Right hindlimb (tissue), 1 donor: ENCODE data around the gene EDN1.
"Not testable (repeated sequence)": the region's sequence is repeated elsewhere in the genome, so short reads cannot be mapped to it uniquely, and the experiment has no call there.

Experiments used
- DNase-seq: peaks from one replicate; pipeline ENCODE4 v3.0.0-alpha.2; 2018

Gene EDN1

GRCh38 chr6:12295558-12296254, 5.5 kb downstream of the EDN1 start:
- DNase-seq, result no peak

- no peak for DNase-seq
Measured at GRCh38 chr6:12296255-12296573, 6.1 kb downstream of the EDN1 start.

GRCh38 chr6:12296604-12297003, 6.4 kb downstream of the EDN1 start:
- DNase-seq, result no peak

DNA sequence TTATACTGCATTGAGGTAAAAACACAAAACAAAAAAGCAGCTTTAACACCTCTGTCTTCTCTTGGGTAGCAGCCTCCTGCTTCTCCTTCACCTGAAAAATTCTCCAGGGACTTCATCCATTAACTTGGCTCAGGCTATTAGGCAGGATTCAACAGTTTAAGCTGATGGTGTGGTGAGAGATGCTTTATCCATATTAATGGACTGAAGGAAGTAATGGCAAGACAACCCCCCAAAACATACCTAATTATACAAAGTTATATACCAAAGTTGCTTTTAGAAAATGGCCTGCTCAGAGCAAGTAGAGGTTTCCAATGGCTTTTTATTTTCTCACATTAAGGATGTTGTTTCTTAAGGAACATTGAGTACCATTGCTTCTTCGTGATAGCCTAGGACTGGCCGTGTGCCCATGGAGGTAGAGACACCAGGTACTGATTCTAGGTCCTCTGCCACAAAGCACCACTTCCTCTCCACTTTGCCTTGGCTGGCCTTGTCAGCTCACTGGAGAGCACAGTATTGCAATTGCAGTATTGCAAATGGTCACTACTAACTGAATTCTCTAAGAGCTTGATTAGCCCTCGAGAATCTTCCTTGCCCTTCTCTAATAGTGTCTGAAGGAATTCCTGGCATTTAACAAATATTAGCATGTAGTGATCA, 7.3 kb downstream of the EDN1 start:
- no peak for DNase-seq

DNA sequence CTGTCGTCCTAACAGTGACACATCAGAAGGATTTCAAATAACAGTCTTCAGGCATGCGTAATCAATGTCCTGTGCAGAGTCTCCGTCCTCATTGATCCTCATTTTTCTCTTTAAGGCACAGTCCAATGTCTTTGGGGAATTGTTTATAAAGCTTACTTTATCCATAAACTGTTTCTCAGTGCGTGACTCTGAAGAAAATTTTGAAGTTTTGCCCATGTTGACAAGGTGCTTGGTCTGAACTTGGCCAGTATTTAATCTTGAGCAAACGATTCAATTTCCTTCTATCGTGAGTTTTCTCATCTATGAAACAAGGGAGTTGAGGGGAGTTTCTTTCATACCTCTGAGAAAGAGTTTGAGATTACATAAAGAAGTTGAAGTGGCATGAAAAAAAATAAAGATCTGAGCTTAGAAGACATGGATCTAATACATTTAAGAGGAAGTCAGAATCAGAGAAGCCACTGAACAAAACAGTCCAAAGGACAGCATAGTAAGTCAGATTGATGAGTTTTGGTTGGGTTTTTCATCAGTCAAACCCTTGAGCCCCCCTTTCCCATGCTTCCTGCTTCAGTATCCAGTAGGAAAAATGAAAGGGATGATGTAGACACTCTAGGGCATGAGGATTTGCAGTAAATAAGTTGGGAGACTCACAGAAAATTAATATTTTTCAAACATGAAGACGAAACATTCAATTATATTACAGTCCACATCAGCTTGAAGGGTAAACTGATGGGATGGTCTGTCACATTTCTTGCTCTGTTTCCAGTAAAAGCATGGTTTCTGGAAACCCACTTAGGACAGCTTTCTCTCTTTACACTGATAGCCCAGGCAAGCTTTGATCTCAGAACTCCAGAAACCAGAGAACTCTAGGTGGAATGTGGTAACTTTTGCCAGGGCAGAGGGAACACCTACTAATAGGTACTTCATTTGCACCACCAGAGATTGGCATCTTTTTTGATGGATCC, 8.1 kb downstream of the EDN1 start:
- no peak for DNase-seq

DNA sequence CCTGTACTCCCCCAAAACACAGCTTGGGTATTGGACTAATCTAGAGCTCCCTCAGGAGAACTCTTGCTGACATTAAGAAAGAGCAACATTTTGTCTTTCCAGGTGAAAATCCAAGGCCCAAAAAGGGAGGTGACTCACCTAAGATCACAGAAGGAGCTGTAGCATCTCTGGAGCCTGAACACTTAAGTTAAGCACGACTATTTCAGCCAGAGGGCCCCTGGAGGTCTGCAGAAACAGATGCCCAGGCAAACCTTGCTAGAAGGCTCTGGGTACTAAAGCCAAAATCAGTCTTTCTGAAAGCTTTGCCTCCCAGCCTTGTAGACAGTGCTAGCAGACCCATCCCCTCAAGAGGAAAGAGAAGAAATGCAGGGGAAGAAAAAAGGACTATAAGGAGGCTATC, 8.8 kb downstream of the EDN1 start:
- DNase-seq, result no peak

- DNase-seq, result no peak
Measured at GRCh38 chr6:12301018-12301417, 10.9 kb downstream of the EDN1 start.

- DNase-seq, result no peak
Measured at GRCh38 chr6:12304487-12304886, 14.3 kb downstream of the EDN1 start.

- DNase-seq, result no peak
Measured at GRCh38 chr6:12309070-12309469, 18.9 kb downstream of the EDN1 start.

DNA sequence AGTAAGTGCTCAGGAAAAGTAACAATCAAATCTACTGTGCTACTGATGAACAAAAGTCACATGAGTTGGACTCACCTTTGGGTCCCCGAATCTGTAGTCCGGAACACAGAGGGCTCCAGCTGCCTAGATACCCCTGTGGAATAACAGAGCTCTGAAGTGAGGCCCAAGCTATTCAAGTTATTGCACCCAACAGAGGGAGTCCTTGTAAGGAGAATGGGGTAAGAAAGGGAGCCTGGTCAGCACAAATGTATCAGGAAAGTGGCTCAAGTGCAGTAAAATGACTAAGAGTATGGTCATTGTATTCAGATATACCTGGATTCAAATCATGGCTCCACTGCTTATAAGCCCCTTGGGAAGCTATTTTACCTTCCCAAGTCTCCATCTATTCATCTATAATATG, 20.9 kb downstream of the EDN1 start:
- no peak for DNase-seq

- DNase-seq, result no peak
Measured at GRCh38 chr6:12312736-12313135, 22.6 kb downstream of the EDN1 start.

GRCh38 chr6:12313306-12313991, 23.3 kb downstream of the EDN1 start:
- no peak for DNase-seq

DNA sequence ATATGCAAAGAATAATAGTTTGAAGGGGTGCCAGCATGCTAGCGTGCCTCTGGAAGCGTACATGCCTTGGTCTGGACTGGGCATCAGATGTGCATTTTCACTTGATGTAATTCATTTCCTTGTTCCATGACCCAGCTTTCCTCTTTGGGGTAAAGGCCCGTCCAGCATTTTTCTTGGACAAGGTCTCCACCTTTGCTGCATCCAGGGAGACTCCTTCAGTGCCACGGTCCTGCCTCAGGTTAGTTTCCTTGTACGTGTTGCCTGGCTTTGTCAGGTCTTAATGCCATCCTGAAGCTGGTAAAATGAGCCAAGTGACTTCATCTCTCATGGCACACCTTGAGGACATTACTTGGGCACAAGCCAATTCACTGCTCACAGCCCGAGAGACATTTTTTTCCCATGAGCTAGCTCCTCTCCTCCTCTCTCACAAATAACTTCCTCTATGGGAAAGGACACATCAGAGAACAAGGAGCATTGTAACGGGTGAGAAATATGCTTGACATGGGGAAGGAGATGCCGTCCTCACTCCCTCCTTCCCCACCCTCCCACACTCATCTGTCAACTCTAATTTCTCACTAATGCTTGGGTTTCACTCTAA, 23.9 kb downstream of the EDN1 start:
- DNase-seq, result no peak

DNA sequence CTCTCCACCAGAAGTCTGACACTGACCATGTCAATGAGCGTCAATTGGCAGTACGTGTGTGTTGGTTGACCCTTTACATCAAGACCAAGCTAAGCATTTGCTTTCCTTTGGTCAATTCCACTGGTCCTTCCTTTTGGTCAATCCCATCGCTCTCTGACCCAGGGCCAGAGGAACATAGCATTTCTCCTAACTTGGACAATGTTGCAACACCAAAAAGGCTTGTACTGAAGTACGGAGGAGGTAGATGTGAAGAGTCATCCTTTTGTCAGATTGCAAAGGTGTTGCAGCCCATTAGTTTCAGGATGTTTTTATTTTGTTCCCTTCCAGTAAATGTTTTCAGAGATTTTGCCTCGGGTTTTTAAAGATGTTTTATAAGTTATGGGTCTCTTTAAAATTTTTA, 24.6 kb downstream of the EDN1 start:
- DNase-seq, result no peak

GRCh38 chr6:12315292-12316081, 25.3 kb downstream of the EDN1 start:
- DNase-seq, result no peak

- DNase-seq, result no peak
Measured at GRCh38 chr6:12318749-12319148, 28.6 kb downstream of the EDN1 start.

- not testable (repeated sequence) for DNase-seq
Measured at GRCh38 chr6:12320074-12320473, 29.9 kb downstream of the EDN1 start.

DNA sequence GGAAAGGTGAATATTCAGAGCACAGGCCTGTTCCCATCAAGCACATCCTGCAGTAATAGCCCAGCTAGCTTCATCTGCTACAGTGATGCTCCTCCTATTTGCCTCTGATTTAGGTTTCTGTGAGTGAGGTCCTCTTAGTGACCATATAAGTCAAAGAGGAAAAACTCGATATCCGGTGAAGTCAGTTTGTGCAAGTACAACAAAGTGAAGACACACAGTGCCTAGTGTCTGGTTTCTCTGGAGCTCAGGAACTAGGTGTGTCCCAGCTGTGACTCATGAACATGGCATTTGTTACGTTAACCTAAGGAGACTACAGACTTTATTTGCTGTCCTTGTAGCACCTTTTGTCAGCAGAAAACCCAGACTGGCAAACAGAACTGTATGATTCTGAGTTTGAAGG, 33.9 kb downstream of the EDN1 start:
- DNase-seq, result no peak

DNA sequence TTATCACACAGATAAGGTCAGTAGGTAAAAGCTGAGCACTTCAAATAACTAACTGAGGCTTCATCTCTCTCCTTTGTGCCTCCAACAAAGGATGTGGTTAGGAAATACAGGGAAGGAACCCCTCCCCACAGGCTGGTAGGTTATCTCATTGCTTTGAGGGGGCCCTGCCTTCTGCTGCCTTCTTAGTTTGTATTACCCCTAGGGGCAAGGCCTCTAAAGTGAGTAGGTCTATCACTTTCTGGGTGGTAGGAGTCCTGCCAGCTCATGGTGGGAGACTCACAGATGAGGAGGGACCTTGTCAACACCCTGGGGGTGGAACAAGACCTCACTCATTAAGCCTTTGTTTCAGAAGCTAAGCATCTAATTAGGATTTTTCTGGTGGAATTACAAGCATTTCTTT, 34.6 kb downstream of the EDN1 start:
- no peak for DNase-seq

- no peak for DNase-seq
Measured at GRCh38 chr6:12325872-12326271, 35.7 kb downstream of the EDN1 start.

DNA sequence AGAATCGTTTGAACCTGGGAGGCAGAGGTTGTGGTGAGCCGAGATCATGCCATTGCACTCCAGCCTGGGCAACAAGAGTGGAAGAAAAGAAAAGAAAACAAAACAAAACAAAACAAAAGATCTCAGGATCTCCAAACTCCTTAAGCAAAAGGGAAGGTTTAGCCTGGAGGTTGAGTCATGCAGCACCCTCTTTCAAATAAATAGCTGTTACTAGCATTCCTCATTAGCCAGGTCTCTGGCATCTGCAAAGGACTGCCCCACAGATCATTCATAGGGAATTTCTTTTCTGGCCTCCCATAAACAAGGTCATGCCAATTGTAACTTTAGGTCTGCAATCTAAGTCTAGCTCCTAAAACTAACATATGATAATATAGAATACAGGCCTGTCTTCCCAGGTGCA, 37.2 kb downstream of the EDN1 start:
- DNase-seq, result no peak

DNA sequence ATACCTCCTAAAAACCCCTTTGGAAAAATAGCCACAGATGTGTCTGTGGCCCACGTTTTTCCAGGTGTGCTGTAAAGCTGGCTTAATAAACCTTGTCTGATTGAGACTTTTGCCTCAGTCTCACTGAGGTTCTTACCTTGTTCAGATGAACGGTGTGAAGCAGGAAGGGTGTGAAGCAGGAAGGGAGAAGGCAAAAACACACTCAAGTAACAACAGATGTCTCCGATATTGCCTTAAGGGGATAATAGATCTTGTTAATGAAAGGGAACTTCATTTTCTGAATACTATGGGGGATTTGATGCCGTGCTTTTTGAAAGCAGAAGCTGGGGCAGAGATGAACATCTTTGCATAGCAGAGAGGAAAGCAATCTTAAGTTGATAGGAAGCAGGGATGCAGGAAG, 37.8 kb downstream of the EDN1 start:
- DNase-seq, result no peak
